ENCODE results near the gene ATP10D.

GRCh38 chr4:47551682-47552081 lies 66.6 kb downstream of the ATP10D start:
- TF ChIP-seq GATA2 (IDR thresholded peaks at IDR 0.05; ENCODE audit: low read depth, low read length) (no peak), GATA3 (IDR thresholded peaks at IDR 0.05; ENCODE audit: low read depth, low read length) (no peak)

Measured in SH-SY5Y (cell line).